SH-SY5Y (cell line): ENCODE data around the gene TBX21.

ENCODE experiments used
- GATA2 ChIP-seq: IDR thresholded peaks from 2 replicates; pipeline ENCODE4 v1.6.1; 2011; ENCODE audit warnings: mild to moderate bottlenecking, low read depth, low read length
- GATA3 ChIP-seq: IDR thresholded peaks from 2 replicates; pipeline ENCODE4 v1.6.1; 2011; ENCODE audit warnings: low read depth, mild to moderate bottlenecking, low read length, moderate library complexity

GRCh38 chr17:47703671-47704070 is 29.4 kb upstream of the TBX21 start:
- TF ChIP-seq GATA2 (no peak), GATA3 (no peak)
